Peyer's patch (tissue), 4 donors: ENCODE results near the gene RGS3. TPM values are rescaled to one million over a fixed set of nuclear protein-coding genes. Genes with fewer than 3 reads are reported as not detected.

ENCODE experiments used
- DNase-seq, 3 donors: peaks; one replicate each; pipeline ENCODE4 v3.0.0-alpha.2; 2017 to 2019
- H3K27ac ChIP-seq, 4 donors: fragments of 200-600 bp; sonication (generic); one replicate each; pipeline ENCODE4 v1.5.1; 2016 to 2019
- H3K27me3 ChIP-seq, 2 donors: fragments of 200-600 bp; sonication (generic); one replicate each; pipeline ENCODE4 v1.5.1; 2019
- H3K36me3 ChIP-seq, 3 donors: fragments of 200-600 bp; sonication (generic); one replicate each; pipeline ENCODE4 v1.5.1; 2016 to 2019
- H3K4me1 ChIP-seq, 4 donors: fragments of 200-600 bp; sonication (generic); one replicate each; pipeline ENCODE4 v1.5.1; 2016 to 2019
- H3K4me3 ChIP-seq, 4 donors: fragments of 200-600 bp; sonication (generic); 1 replicate in 3 of 4; 2 replicates in 1 of 4; pipeline ENCODE4 v1.5.1; 2016 to 2019; ENCODE audit warnings: mild to moderate bottlenecking in 1 of 4
- H3K9me3 ChIP-seq, 4 donors: fragments of 200-600 bp; sonication (generic); one replicate each; pipeline ENCODE4 v1.5.1; 2016 to 2019; ENCODE audit warnings: mild to moderate bottlenecking in 1 of 4
- POLR2A ChIP-seq, 2 donors: fragments of 450-650 bp; IDR thresholded peaks; one replicate each; pipeline ENCODE4 v1.5.1; 2017; ENCODE audit warnings: antibody characterized with exemption in 2 of 2, mild to moderate bottlenecking in 2 of 2, moderate library complexity in 2 of 2
- total RNA-seq, 4 donors: library from RNA; depleted of rRNA; stranded (reverse); fragments of >200 nt; gene quantifications; one replicate each; pipeline ENCODE4 v1.1.0, GENCODE V29; 2016
- TF ChIP-seq, protein P1 (sequence below), 6 experiments: fragments of 450-650 bp in 4 of 6; fragments of 200-600 bp in 2 of 6; sonication (generic) in 1 of 6; IDR thresholded peaks; one replicate each; pipeline ENCODE4 v1.5.1; 2017 to 2019; ENCODE audit warnings: antibody characterized with exemption in 6 of 6, mild to moderate bottlenecking in 3 of 6, moderate library complexity in 1 of 6

The RGS3 gene
- total RNA-seq, 4 donors from 2014 or later, result 55.3 to 113 (median 88.6) TPM

DNA sequence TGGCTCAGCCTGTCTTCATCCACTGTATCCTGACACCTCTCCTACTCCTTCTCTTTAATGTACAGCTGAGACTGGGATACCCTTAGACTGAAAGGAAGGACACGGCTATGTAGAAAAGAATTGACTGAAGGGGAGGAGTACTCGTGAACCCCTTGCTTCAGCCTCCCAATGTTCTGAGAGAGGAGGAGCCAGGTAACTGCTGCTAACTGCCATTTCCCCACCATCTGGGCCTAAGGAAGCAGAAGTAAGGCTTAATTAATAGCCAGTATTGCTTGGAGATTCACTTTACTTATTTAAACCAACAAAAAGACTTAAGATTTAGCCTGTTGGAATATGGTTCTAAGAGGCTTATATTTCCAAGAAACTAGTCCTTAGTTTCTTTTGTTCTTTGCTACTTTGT lies 18.8 kb upstream of the RGS3 start:
- Histone ChIP-seq H3K9me3 (no peaks in the 10 kb centered on the region), H3K4me1 (no peaks in the 10 kb centered on the region), H3K4me3 (no peak overlapping the region), H3K27me3 (no peaks in the 10 kb centered on the region), H3K36me3 (no peaks in the 10 kb centered on the region), H3K27ac (no peak overlapping the region)
- no peak for DNase-seq
- TF ChIP-seq, protein P1, sequence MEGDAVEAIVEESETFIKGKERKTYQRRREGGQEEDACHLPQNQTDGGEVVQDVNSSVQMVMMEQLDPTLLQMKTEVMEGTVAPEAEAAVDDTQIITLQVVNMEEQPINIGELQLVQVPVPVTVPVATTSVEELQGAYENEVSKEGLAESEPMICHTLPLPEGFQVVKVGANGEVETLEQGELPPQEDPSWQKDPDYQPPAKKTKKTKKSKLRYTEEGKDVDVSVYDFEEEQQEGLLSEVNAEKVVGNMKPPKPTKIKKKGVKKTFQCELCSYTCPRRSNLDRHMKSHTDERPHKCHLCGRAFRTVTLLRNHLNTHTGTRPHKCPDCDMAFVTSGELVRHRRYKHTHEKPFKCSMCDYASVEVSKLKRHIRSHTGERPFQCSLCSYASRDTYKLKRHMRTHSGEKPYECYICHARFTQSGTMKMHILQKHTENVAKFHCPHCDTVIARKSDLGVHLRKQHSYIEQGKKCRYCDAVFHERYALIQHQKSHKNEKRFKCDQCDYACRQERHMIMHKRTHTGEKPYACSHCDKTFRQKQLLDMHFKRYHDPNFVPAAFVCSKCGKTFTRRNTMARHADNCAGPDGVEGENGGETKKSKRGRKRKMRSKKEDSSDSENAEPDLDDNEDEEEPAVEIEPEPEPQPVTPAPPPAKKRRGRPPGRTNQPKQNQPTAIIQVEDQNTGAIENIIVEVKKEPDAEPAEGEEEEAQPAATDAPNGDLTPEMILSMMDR (IDR thresholded peaks at IDR 0.05), result no peak

DNA sequence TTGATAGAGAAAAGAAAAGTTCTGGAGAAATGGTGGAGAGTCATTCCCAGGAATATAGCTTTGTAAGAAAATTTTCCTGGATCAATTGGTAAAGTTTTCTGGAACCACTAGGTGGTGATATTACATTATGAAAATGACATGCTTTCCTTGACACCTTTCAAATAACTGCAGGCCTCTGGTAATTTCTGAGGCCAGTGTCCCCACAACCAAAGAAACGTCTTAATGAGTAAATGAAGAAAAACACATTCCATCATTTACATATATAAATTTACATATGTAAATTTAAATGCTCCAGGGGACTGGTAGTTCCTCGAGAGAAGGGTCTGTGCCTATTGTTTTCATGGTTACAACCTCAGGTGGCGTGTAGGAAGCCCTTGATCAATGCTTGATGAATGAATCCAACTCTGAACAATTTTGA lies 17.2 kb upstream of the RGS3 start:
- Histone ChIP-seq H3K27ac (no peak overlapping the region), H3K4me3 (no peak overlapping the region), H3K27me3 (no peaks in the 10 kb centered on the region), H3K36me3 (no peaks in the 10 kb centered on the region), H3K9me3 (no peaks in the 10 kb centered on the region), H3K4me1 (no peaks in the 10 kb centered on the region)
- no peak for DNase-seq
- TF ChIP-seq, protein P1 (IDR thresholded peaks at IDR 0.05), result peak; percentile 38 to 90 (median 71)
- no peak for TF ChIP-seq POLR2A (IDR thresholded peaks at IDR 0.05)

DNA sequence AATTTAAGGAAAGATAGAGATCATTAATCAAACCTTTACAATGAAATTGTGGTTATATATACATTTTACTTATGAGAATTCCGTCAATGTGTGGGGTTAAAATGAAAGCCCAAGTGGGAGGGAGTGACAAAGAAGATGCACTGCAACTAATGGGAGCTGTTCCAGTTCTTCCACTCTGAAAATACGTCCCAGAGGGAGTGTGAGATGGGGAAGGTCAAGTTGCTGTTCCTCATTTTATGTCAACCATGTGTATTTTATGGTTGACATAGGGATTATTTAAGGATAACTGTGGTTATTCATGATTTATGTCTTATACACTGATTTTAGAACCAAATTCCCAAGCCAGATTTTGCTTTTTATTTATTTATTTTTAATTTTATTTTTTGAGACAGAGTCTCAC lies 14.2 kb upstream of the RGS3 start:
- Histone ChIP-seq H3K9me3 (no peaks in the 10 kb centered on the region), H3K4me3 (no peak overlapping the region), H3K27me3 (no peaks in the 10 kb centered on the region), H3K27ac (no peak overlapping the region), H3K36me3 (no peaks in the 10 kb centered on the region), H3K4me1 (no peaks in the 10 kb centered on the region)
- TF ChIP-seq POLR2A (IDR thresholded peaks at IDR 0.05), result no peak
- no peak for DNase-seq

DNA sequence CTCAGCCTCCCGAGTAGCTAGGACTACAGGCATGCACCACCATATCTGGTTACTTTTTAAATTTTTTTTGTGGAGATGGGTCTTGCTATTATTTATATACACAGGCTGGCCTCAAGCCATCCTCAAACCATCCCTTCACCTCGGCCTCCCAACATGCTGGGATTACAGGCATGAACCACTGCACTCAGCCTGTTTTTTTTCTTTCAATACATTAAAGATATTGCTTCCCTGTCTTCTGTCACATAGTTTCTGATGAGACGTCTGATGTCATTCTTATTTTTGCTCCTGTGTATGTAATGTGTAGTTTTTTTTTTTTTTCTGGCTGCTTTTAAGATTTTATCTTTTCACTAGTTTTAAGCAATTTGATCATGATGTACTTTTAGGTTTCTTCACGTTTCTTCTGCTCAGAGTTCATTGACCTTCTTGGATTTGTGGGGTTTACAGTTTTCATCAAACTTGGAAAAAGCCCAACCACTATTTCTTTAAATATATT lies 11.4 kb upstream of the RGS3 start:
- peaks cover 0 to 19% (median 0%) of the 10 kb centered on the region in 4 donors for H3K4me1 ChIP-seq
- no peaks in the 10 kb centered on the region for H3K27me3 ChIP-seq
- DNase-seq, result no peak
- no peak overlapping the region for H3K27ac ChIP-seq
- no peaks in the 10 kb centered on the region for H3K36me3 ChIP-seq
- TF ChIP-seq, protein P1 (IDR thresholded peaks at IDR 0.05), result no peak
- no peak for TF ChIP-seq POLR2A (IDR thresholded peaks at IDR 0.05)
- H3K4me3 ChIP-seq, result no peak overlapping the region
- no peaks in the 10 kb centered on the region for H3K9me3 ChIP-seq

- H3K4me1 ChIP-seq, result peaks cover 0 to 19% (median 0%) of the 10 kb centered on the region in 4 donors
- DNase-seq, result peak in 1 of 3 donors; percentile 68
- no peaks in the 10 kb centered on the region for H3K9me3 ChIP-seq
- H3K27ac ChIP-seq, result peak overlapping the region in 3 of 4 donors; percentile 56 to 83 (median 58)
- H3K27me3 ChIP-seq, result no peaks in the 10 kb centered on the region
- H3K36me3 ChIP-seq, result no peaks in the 10 kb centered on the region
- TF ChIP-seq, protein P1 (IDR thresholded peaks at IDR 0.05), result no peak
- no peak for TF ChIP-seq POLR2A (IDR thresholded peaks at IDR 0.05)
- no peak overlapping the region for H3K4me3 ChIP-seq
Observed at GRCh38 chr9:113454914-113455761, 8.4 kb upstream of the RGS3 start.

GRCh38 chr9:113456235-113456634 lies 7.3 kb upstream of the RGS3 start:
- Histone ChIP-seq H3K27ac (peak overlapping the region in 3 of 4 donors; percentile 2 to 83 (median 58)), H3K36me3 (no peaks in the 10 kb centered on the region), H3K4me1 (peaks cover 0 to 19% (median 0%) of the 10 kb centered on the region in 4 donors), H3K27me3 (no peaks in the 10 kb centered on the region), H3K4me3 (no peak overlapping the region), H3K9me3 (no peaks in the 10 kb centered on the region)
- TF ChIP-seq, protein P1 (IDR thresholded peaks at IDR 0.05), result no peak
- TF ChIP-seq POLR2A (IDR thresholded peaks at IDR 0.05), result no peak
- no peak for DNase-seq
